HCT116 (cell line): ENCODE results near the gene SARM1.

Experiments used
- CEBPB ChIP-seq: IDR thresholded peaks from 2 replicates; pipeline ENCODE4 v1.6.1; 2012; ENCODE audit warnings: low read depth
- EGR1 ChIP-seq: IDR thresholded peaks from 2 replicates; pipeline ENCODE4 v1.6.1; 2012; ENCODE audit warnings: low read depth
- EZH2 ChIP-seq: fragments of 200-600 bp; sonication (generic); IDR thresholded peaks from 2 replicates; pipeline ENCODE4 v1.6.1; 2017; ENCODE audit warnings: antibody characterized with exemption, mixed run types
- EZH2phosphoT487 ChIP-seq: fragments of 200-600 bp; IDR thresholded peaks from 2 replicates; pipeline ENCODE4 v1.6.1; 2018; ENCODE audit warnings: antibody characterized with exemption, borderline replicate concordance
- POLR2A ChIP-seq: IDR thresholded peaks from 2 replicates; pipeline ENCODE4 v1.7.0; 2011; ENCODE audit warnings: borderline replicate concordance; ENCODE audit not compliant: insufficient read depth, insufficient read length; ENCODE audit errors: extremely low read depth
- SP1 ChIP-seq: IDR thresholded peaks from 2 replicates; pipeline ENCODE4 v1.6.1; 2012; ENCODE audit warnings: low read depth
- TCF7L2 ChIP-seq: IDR thresholded peaks from 2 replicates; pipeline ENCODE4 v1.7.0; 2011; ENCODE audit warnings: borderline replicate concordance, inconsistent platforms; ENCODE audit not compliant: insufficient read depth, insufficient read length; ENCODE audit errors: extremely low read depth
- ZNF274 ChIP-seq: fragments of 200-500 bp; sonication (Bioruptor generic); IDR thresholded peaks from 2 replicates; pipeline ENCODE4 v1.6.1; 2014; ENCODE audit warnings: mild to moderate bottlenecking, low read depth, low read length, inconsistent platforms
- TF ChIP-seq, protein P1 (sequence below), 3 experiments: fragments of 200-600 bp in 1 of 3; sonication (generic) in 1 of 3; IDR thresholded peaks in 2 of 3; conservative IDR thresholded peaks in 1 of 3; 2 replicates each; pipeline ENCODE4 v1.5.1; 2012 to 2017; ENCODE audit warnings: low read depth in 2 of 3, low read length in 2 of 3, antibody characterized with exemption in 1 of 3, borderline replicate concordance in 1 of 3, control low read depth in 1 of 3, mild to moderate bottlenecking in 1 of 3, mixed read lengths in 1 of 3, mixed run types in 1 of 3, moderate library complexity in 1 of 3; ENCODE audit not compliant: insufficient read depth in 1 of 3
- TF ChIP-seq, protein P2 (sequence below): IDR thresholded peaks from 2 replicates; pipeline ENCODE4 v1.6.1; 2012
- TF ChIP-seq, protein P3 (sequence below): IDR thresholded peaks from 2 replicates; pipeline ENCODE4 v1.6.1; 2011; ENCODE audit warnings: mild to moderate bottlenecking, low read length, moderate library complexity; ENCODE audit not compliant: insufficient replicate concordance; ENCODE audit errors: extremely low read depth

DNA sequence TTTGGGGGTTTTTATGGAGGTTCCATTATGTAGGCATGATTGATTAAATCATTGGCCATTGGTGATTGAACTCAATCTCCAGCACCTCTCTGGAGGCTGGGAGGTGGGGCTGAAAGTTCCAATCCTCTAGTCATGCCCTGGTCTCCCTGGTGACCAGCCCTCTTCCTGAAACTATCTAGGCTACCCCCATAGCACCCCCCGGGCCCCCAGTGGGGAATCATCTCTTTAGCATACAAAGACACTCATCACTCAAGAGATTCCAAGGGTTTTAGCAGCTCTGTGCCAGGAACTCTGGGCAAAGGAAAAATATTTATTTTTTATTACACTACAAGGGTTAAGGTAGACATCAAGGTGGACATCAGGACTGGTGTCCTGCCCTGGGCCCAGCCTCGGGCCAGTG, 23.9 kb downstream of the SARM1 start:
- TF ChIP-seq, protein P1, sequence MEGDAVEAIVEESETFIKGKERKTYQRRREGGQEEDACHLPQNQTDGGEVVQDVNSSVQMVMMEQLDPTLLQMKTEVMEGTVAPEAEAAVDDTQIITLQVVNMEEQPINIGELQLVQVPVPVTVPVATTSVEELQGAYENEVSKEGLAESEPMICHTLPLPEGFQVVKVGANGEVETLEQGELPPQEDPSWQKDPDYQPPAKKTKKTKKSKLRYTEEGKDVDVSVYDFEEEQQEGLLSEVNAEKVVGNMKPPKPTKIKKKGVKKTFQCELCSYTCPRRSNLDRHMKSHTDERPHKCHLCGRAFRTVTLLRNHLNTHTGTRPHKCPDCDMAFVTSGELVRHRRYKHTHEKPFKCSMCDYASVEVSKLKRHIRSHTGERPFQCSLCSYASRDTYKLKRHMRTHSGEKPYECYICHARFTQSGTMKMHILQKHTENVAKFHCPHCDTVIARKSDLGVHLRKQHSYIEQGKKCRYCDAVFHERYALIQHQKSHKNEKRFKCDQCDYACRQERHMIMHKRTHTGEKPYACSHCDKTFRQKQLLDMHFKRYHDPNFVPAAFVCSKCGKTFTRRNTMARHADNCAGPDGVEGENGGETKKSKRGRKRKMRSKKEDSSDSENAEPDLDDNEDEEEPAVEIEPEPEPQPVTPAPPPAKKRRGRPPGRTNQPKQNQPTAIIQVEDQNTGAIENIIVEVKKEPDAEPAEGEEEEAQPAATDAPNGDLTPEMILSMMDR (IDR thresholded peaks at IDR 0.05 in 2 of 3, conservative IDR thresholded peaks at IDR 0.05 in 1 of 3; ENCODE audit: borderline replicate concordance in 1 of 3, insufficient read depth in 1 of 3, low read depth in 2 of 3, low read length in 2 of 3): no peak
- TF ChIP-seq, protein P2, sequence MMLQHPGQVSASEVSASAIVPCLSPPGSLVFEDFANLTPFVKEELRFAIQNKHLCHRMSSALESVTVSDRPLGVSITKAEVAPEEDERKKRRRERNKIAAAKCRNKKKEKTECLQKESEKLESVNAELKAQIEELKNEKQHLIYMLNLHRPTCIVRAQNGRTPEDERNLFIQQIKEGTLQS: no peak
- no peak for TF ChIP-seq EGR1
- TF ChIP-seq CEBPB: no peak
- TF ChIP-seq ZNF274: no peak
- TF ChIP-seq, protein P3, sequence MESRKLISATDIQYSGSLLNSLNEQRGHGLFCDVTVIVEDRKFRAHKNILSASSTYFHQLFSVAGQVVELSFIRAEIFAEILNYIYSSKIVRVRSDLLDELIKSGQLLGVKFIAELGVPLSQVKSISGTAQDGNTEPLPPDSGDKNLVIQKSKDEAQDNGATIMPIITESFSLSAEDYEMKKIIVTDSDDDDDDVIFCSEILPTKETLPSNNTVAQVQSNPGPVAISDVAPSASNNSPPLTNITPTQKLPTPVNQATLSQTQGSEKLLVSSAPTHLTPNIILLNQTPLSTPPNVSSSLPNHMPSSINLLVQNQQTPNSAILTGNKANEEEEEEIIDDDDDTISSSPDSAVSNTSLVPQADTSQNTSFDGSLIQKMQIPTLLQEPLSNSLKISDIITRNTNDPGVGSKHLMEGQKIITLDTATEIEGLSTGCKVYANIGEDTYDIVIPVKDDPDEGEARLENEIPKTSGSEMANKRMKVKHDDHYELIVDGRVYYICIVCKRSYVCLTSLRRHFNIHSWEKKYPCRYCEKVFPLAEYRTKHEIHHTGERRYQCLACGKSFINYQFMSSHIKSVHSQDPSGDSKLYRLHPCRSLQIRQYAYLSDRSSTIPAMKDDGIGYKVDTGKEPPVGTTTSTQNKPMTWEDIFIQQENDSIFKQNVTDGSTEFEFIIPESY: no peak
- TF ChIP-seq POLR2A: no peak
- TF ChIP-seq SP1: no peak
- TF ChIP-seq EZH2: no peak
- TF ChIP-seq TCF7L2: no peak
- TF ChIP-seq EZH2phosphoT487: no peak
